Cortex of kidney (tissue), 1 donor: ENCODE data around the gene SPON1.
"Not testable (repeated sequence)": the region's sequence is repeated elsewhere in the genome, so short reads cannot be mapped to it uniquely, and the experiment has no call there.

Experiments
- DNase-seq: peaks from one replicate; lab custom pipeline; 2025; lab: John Stamatoyannopoulos, UW

The SPON1 gene

GRCh38 chr11:13962562-13963168, at the start of gene SPON1:
TSS of gene SPON1 (plus strand) at chr11:13962723. CDS start at chr11:13962905, 182 bp downstream.
- DNase-seq, result no peak

DNA sequence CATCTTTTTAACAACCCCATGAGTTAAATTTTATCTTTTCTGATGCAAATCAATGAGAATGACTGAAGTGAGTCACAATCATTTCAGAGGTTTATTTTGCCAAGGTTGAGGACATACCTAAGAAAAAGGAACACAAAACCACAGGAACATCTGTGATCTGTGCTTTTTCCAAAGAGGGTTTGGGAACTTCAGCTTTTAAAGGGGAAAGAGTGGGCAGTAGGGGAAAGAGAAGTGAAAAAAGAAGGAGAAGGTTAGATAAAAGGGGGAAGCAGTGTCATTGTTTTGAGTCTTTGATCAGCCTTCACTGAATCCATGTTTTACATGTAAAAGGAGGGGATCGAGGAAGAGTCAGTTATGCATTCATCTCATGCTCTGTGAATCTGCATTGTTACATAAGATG, 45.3 kb upstream of the SPON1 start:
- no peak for DNase-seq

DNA sequence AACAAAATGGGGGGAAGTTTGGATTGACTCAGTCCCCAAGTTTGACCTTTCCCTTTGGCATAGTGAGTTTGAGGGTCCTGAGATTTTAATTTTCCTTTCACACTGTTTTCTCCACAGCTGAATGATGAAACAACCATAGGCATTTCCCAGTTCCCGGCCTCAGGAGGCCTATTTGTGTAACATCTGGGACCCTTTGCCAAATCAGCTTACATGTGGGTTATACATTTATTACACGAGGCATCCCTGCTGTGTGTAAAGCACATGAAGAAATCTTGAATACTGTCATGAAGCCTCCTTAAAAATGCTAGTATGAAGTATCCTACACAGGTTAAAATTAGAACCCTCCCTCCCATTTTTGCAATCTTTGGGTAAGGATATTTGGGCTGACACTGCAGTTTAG, 44.6 kb upstream of the SPON1 start:
- DNase-seq, result no peak

DNA sequence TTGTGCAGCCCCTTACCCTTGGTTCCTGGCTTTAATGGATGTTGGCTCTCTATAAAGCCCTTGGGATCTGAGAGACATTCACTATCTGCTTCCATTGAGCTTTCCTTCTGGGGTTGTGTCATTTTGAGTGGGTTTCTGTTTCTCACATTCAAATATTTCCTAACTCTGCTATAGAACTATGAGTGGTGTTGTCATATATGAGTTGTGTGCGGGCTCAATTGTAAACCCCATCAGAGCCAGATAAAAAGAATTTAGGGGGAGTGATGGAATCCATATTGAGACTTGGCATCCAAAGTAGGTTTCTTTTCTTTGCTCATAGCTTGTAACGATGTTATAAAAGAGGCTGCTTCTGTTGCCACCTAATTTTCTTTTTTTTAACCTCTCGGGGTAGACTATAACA, 41.8 kb upstream of the SPON1 start:
- DNase-seq, result no peak

- DNase-seq, result no peak
These were observed 41.0 kb upstream of the SPON1 start for GRCh38 chr11:13921545-13921944.

DNA sequence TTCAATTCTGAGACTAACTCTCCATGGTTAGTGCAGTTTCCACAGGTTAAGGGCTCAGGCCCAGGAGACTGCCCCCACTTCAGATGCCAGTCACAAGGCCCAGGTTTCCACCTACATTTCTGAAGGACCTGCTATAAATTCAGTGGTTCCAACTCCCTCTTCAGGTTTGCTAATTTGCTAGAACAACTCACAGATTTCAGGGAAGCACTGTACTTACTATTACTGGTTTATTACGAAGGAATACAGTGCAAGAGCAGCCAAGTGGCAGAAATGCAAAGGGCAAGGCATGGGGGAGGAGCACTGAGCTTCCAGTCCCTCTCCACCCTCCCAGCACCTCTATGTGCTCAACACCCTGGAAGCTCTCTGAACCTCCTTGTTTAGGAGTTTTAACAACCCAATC, 39.3 kb upstream of the SPON1 start:
- no peak for DNase-seq

GRCh38 chr11:13923716-13924650, 38.5 kb upstream of the SPON1 start:
- DNase-seq, result no peak

DNA sequence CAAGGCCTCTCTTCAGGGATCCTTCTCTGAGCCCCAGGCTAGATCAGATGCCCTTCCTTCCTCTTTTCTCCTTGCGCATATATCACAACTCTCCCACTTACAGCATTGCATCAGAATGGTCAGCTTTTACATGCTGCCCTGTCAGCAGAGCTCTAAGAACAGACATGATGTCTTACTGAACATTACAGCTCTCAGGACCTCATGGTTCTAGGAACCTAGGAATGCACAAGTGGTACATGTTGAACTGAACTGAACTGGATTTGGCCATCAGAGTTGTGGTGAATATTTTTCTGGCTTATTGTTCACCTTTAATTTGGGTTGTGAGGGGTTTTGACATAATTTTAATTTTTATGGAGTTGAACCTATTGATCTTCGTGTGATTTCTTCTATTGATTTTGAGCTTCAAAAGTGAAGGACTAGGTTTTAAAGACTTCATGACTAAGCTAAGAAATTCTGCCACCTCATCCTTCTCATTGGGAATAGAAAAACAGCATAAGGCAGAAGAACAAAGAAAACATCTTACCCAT, 37.7 kb upstream of the SPON1 start:
- no peak for DNase-seq

- DNase-seq, result not testable (repeated sequence)
These were observed 36.2 kb upstream of the SPON1 start for GRCh38 chr11:13926366-13926765.

- DNase-seq, result no peak
These were observed 35.5 kb upstream of the SPON1 start for GRCh38 chr11:13926981-13927380.

DNA sequence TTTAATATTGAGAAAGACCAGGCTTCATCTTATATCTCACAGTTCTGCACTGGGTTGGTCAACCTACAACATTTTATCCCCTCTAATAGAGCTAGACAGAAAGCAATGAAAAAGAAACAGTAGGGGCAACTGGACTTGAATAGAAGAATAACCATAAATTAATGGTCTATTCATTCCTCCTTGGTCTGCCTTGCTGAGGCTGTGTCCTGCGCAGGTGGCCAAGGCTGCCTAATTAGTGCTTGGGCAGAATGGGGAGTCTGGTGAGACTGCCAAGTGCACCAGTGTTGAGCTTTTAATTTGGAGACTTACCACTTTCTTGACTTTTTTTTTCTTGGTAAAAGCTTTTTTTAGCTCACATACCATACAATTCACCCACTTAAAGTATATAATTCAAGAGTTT, 35.0 kb upstream of the SPON1 start:
- no peak for DNase-seq

DNA sequence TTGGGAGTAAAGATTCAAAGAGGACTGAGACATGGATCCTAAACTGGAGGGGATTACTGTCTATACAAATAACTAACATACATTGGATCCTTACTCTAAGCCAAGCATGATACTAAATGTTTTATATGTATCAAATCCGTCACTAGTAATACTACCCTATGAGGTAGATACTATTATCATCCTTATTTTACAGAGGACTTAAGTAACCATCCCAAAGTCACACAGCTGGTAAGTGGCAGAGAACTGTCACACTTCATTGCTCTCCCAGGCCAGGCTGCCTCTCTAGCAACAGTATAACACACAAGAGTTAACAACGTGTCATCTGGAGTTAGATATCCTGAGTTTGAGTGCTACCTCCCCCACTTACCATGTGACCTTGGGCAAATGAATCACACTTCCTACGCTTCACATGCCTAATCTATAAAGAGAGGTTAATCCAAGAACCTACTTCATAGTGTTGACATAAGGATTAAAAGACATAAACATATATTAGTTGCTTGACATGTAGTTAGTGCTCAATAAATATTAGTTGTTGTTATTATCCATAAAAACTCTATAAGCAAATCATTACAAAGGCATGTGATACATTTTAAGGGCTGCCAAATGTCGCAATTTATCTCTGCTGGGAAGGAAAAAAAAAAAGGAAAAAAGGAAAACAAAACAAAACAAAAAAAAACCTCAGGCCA, 33.8 kb upstream of the SPON1 start:
- DNase-seq, result no peak

DNA sequence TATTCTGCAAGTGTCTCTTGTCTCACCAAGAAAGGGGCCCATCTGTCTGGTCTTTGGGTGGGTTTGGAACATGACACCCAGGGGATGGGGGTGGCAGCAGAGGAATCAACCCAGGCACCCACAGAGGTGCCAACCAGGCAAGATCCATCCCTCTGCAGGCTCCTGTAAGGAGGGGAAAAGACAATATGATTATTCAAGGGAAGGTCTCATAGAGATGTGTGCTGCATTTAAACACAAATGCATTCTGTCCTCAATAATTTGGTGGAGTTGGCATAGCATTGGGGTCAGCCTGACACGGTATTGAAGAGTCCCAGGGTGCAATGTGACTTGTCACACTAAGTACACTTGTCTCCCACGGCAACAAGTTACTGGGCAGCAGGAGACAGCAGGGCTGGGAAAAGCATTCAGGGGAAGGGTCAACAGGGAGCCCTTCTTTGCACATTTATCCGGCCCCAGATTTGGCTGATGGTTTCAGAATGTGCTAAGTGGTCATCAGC, 33.1 kb upstream of the SPON1 start:
- no peak for DNase-seq

GRCh38 chr11:13931356-13931755, 31.2 kb upstream of the SPON1 start:
- DNase-seq, result no peak

GRCh38 chr11:13937154-13937553, 25.4 kb upstream of the SPON1 start:
- DNase-seq, result not testable (repeated sequence)

DNA sequence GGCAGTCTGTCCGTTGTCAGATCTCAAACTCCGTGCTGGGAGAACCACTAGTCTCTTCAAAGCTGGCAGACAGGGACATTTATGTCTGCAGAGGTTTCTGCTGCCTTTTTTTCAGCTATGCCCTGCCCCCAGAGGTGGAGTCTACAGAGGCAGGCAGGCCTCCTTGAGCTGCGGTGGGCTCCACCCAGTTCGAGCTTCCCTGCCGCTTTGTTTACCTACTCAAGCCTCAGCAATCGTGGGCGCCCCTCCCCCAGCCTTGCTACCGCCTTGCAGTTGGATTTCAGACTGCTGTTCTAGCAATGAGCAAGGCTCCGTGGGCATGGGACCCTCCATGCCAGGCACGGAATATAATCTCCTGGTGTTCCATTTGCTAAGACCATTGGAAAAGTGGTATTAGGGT, 23.7 kb upstream of the SPON1 start:
- not testable (repeated sequence) for DNase-seq

DNA sequence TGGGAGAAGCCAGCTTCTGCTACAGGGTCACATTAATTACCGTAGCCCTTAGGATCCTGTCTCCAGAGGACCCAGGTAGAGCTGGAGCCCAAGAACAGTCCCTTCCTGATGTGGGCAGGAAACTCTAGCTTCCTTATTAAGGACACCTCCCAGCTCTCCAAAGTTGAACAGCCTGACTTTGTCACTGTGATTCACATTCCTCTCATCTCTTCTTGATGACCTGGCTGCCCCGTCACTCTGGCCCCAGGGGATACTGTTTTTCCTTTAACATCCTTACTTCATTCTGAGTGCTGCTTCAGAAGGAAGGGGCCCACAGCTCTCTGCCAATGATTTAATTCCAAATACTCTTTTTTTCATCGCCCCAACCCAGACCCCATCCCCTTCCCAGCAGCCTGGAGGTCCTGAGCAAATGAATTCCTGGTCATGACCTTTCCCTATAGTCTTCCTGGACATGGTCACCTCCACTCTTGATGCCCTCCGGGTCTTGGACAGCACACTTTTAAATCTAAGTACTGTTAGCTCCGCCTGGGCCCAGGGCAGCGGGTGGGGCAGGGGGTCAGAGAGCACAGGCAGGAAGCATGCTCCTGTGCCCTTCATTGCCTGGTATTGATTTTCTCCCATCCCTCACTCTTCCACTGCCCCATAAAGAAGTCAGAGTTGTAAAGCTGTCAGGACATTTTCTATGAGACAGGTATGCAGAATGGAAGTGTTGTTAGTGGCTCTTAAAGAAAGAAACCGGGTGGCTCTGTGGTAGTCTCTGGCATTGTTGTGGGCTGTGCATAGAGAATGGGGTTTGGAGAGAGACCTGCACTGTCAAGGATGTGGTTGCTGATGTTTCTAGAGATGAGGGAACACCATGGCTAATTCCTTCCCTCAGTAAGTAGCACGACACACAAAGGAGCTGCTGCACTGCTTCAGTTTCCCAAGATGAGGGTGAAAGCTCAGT, 22.3 kb upstream of the SPON1 start:
- no peak for DNase-seq

GRCh38 chr11:13940907-13941256, 21.6 kb upstream of the SPON1 start:
- DNase-seq, result no peak

DNA sequence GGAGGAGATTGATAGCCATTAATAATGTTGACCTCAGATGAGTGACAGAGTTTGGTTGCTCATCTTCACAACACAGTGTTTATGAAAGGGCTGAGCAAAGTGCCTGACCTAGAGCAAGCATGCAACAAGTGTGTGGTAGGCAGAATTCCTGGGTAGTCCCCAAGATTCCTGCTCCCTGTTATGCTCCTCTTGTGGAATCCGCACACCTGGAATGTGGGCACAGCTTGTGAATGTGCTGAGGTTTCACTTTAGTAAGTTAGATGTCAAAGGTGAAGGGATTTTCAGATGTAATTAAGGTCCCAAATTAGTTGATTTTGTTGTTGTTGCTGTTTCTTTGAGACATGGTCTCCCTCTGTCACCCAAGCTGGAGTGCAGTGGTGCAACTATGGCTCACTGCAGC, 20.7 kb upstream of the SPON1 start:
- no peak for DNase-seq

DNA sequence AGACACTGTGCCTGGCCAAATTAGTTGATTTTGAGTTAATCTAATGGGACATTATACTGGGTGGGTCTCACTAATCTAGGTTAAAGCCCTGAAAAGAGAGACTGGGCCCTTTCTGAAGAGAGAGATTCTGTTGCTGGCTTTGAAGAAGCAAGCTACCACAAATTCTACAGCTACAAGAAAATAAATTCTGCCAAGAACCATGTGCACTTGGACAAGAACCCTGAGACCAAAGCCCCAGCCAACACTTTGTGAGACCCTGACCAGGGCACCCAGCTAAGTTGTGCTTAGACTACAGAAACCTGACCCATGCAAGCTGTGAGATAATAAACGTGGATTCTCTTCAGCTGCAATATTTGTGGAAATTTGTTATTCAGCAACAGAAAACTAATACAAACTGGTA, 20.1 kb upstream of the SPON1 start:
- DNase-seq, result no peak

DNA sequence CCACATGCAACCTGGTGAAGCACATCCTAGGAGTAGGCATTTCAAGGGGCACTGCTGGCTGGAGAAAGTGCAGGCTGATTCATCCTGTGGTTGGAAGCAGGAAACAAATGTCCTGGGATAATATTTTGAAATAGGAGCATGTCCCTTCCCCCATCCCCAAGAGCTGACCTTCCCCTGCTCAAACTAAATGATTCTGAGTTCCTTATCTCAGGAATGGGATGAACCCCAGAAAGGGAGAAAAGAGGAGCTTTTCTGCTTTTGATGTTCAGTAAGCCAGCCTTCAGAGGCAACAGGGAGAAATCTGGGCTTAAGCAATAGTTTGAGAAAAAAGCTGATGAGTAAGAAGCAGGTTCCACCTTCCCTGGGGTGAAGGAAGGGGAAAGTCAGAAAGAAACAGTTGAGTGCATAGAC, 19.5 kb upstream of the SPON1 start:
- no peak for DNase-seq
